Hepatocyte (in vitro differentiated cells): ENCODE data around the gene DENND1A. TPM values are rescaled to one million over a fixed set of nuclear protein-coding genes. Genes with fewer than 3 reads are reported as not detected.
A peak's percentile ranks its signal among the peaks of the same experiment; 100 is the strongest.

Experiments used
- DNase-seq: peaks from one replicate; pipeline ENCODE4 v3.0.0-alpha.2; 2016; ENCODE audit warnings: low spot score
- H2AFZ ChIP-seq: fragments of 200-600 bp; sonication (generic); 2 replicates; pipeline ENCODE4 v1.6.0; 2016; ENCODE audit warnings: antibody characterized with exemption, mild to moderate bottlenecking
- H3K27ac ChIP-seq: fragments of 200-600 bp; sonication (generic); 2 replicates; pipeline ENCODE4 v1.5.1; 2016; ENCODE audit warnings: mild to moderate bottlenecking
- H3K27me3 ChIP-seq: fragments of 200-600 bp; sonication (generic); 2 replicates; pipeline ENCODE4 v1.6.1; 2016
- H3K36me3 ChIP-seq: fragments of 200-600 bp; sonication (generic); replicated peaks from 2 replicates; pipeline ENCODE4 v1.5.1; 2016; ENCODE audit warnings: low read depth; ENCODE audit not compliant: insufficient read depth
- H3K4me1 ChIP-seq: fragments of 200-600 bp; sonication (generic); 2 replicates; pipeline ENCODE4 v1.5.1; 2016; ENCODE audit warnings: mild to moderate bottlenecking, moderate library complexity; ENCODE audit not compliant: insufficient read depth
- H3K4me2 ChIP-seq: fragments of 200-600 bp; sonication (generic); 2 replicates; pipeline ENCODE4 v1.6.0; 2016
- H3K4me3 ChIP-seq: fragments of 200-600 bp; sonication (generic); 2 replicates; pipeline ENCODE4 v1.5.1; 2016; ENCODE audit warnings: mild to moderate bottlenecking
- H3K79me2 ChIP-seq: fragments of 200-600 bp; sonication (generic); 2 replicates; pipeline ENCODE4 v1.6.0; 2017; ENCODE audit warnings: mild to moderate bottlenecking
- H3K9me2 ChIP-seq: fragments of 200-600 bp; sonication (generic); replicated peaks from 2 replicates; pipeline ENCODE4 v1.6.0; 2017; ENCODE audit warnings: mild to moderate bottlenecking; ENCODE audit not compliant: insufficient read depth
- H3K9me3 ChIP-seq: fragments of 200-600 bp; sonication (generic); 2 replicates; pipeline ENCODE4 v1.5.1; 2016; ENCODE audit warnings: low read depth, mild to moderate bottlenecking
- H4K20me1 ChIP-seq: fragments of 200-600 bp; sonication (generic); 2 replicates; pipeline ENCODE4 v1.6.0; 2016; ENCODE audit warnings: mild to moderate bottlenecking; ENCODE audit not compliant: insufficient read depth, poor library complexity, severe bottlenecking
- CTCF ChIP-seq: fragments of 200-600 bp; sonication (generic); IDR thresholded peaks from 2 replicates; pipeline ENCODE4 v1.5.1; 2016; ENCODE audit warnings: antibody characterized with exemption, mild to moderate bottlenecking; ENCODE audit not compliant: poor library complexity
- EZH2 ChIP-seq: fragments of 200-600 bp; sonication (generic); IDR thresholded peaks from 2 replicates; pipeline ENCODE4 v1.6.1; 2016; ENCODE audit warnings: antibody characterized with exemption, mild to moderate bottlenecking, borderline replicate concordance
- EZH2phosphoT487 ChIP-seq: fragments of 200-600 bp; sonication (generic); IDR thresholded peaks from one replicate; pipeline ENCODE4 v1.6.1; 2018; ENCODE audit warnings: antibody characterized with exemption, mild to moderate bottlenecking, low read depth, moderate library complexity; ENCODE audit not compliant: unreplicated experiment, severe bottlenecking
- WGBS: methylation state at CpG from one replicate; pipeline ENCODE4 v1.1.6; 2016; ENCODE audit warnings: low lambda C conversion rate; ENCODE audit errors: missing lambda C conversion rate; 5-methylcytosine and 5-hydroxymethylcytosine counted together
- polyA plus RNA-seq: library from polyadenylated mRNA; unstranded; fragments of >200 nt; fragmentation: Nextera tagmentation; extraction: Ambion mirVana; gene quantifications from 2 replicates; pipeline ENCODE4 v1.2.1, GENCODE V29; 2016
- total RNA-seq: library from RNA; depleted of rRNA; stranded (reverse); fragments of >200 nt; gene quantifications from 2 replicates; pipeline ENCODE4 v1.2.3, GENCODE V29; 2014

DENND1A gene
- total and polyA plus RNA-seq, 2 experiments from 2014 or later: 24.0 to 28.9 TPM

GRCh38 chr9:123872710-123873109 lies 57.2 kb downstream of the DENND1A start:
- no peaks in the 10 kb centered on the region for H3K4me1 ChIP-seq
- DNase-seq: no peak
- no peak overlapping the region for H3K27ac ChIP-seq
- H3K79me2 ChIP-seq: no peaks in the 10 kb centered on the region
- 61% methylated on average over 1 of the region's 1 CpG for WGBS
- no peaks in the 10 kb centered on the region for H3K9me2 ChIP-seq
- no peaks in the 10 kb centered on the region for H3K36me3 ChIP-seq
- H3K27me3 ChIP-seq: no peaks in the 10 kb centered on the region
- H4K20me1 ChIP-seq: peaks cover 3% of the 10 kb centered on the region
- TF ChIP-seq EZH2phosphoT487: no peak
- no peak for TF ChIP-seq CTCF
- TF ChIP-seq EZH2: no peak
- H3K4me2 ChIP-seq: no peak overlapping the region
- no peak overlapping the region for H3K4me3 ChIP-seq
- no peak overlapping the region for H2AFZ ChIP-seq
- H3K9me3 ChIP-seq: no peaks in the 10 kb centered on the region

DNA sequence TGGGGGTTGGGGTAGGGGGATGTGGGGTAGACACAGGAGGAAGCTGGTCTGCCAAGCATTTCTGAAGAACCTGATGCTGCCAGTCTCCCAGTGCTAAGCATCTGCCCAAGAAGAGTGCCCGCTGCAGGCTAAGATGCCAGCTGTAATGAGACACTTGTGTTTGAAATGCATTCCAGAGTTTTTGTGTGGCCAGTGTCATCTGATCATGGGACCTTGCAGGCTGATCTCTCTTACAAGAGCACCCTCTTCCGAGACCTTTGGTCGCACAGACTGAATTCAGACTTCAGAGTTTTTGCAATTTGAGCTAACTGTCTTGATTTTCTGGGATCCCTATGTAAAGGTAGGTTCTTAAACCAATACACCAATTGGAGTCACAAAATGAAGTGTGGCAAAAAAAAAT lies 58.1 kb downstream of the DENND1A start:
- Histone ChIP-seq H3K27me3 (no peaks in the 10 kb centered on the region), H3K4me3 (no peak overlapping the region), H3K79me2 (no peaks in the 10 kb centered on the region), H4K20me1 (peaks cover 3% of the 10 kb centered on the region), H3K4me2 (no peak overlapping the region), H3K36me3 (no peaks in the 10 kb centered on the region), H2AFZ (no peak overlapping the region), H3K27ac (no peak overlapping the region), H3K9me3 (no peaks in the 10 kb centered on the region), H3K9me2 (no peaks in the 10 kb centered on the region), H3K4me1 (no peaks in the 10 kb centered on the region)
- 88% methylated on average over 3 of the region's 3 CpGs for WGBS
- TF ChIP-seq CTCF: no peak
- no peak for TF ChIP-seq EZH2
- TF ChIP-seq EZH2phosphoT487: no peak
- DNase-seq: no peak

DNA sequence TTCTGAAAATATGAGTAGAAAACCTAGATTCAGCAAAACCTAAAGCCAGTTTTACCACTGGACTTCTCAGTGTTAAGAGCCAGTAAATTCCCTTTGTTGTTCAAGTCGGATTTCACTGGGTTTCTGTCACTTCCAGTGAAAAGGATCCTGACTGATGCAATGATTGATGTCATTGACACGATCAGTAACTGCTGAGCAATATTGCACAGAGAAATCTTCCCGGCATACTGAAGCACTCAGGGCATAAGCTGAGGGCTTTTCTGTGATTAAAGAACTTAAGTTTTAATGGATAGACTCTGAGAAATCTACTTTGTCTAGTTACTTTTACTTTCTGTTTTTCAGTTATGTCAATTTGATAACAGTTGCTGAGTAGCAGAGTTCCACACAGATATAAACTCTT lies 61.9 kb downstream of the DENND1A start:
- Histone ChIP-seq H3K9me2 (no peaks in the 10 kb centered on the region), H4K20me1 (peaks cover 3% of the 10 kb centered on the region), H3K27ac (no peak overlapping the region), H3K4me2 (peak overlapping the region; percentile 25), H3K36me3 (no peaks in the 10 kb centered on the region), H3K9me3 (no peaks in the 10 kb centered on the region), H2AFZ (no peak overlapping the region), H3K4me3 (no peak overlapping the region), H3K27me3 (no peaks in the 10 kb centered on the region), H3K79me2 (no peaks in the 10 kb centered on the region), H3K4me1 (peaks cover 4% of the 10 kb centered on the region)
- TF ChIP-seq CTCF: no peak
- TF ChIP-seq EZH2phosphoT487: no peak
- TF ChIP-seq EZH2: no peak
- 55% methylated on average over 3 of the region's 3 CpGs for WGBS
- DNase-seq: no peak

DNA sequence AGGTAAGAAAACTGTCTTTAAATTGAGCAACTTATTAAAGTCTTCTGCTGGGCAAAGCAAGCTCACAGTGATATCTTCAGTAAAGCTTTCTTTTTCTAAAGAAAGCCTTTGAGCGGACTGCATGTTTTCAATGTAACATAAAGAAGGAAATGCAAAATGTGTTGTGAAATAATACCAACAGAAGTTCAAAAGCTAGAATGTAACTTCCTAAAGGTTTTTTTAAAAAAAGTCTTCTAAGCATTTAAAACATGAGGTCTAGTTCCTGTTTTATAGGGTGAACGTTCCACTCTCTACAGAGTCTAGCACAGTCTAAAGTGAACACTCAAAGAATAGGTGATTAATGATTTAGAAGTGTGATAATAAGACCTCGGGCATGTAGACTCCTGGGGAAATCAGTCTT lies 62.9 kb downstream of the DENND1A start:
- H3K27ac ChIP-seq: no peak overlapping the region
- H3K4me1 ChIP-seq: peaks cover 4% of the 10 kb centered on the region

More for the DNA sequence above, 62.9 kb downstream of the DENND1A start:
- Histone ChIP-seq H3K79me2 (no peaks in the 10 kb centered on the region), H2AFZ (no peak overlapping the region), H3K9me3 (no peaks in the 10 kb centered on the region), H3K4me2 (no peak overlapping the region), H3K36me3 (no peaks in the 10 kb centered on the region), H3K9me2 (no peaks in the 10 kb centered on the region), H3K4me3 (no peak overlapping the region), H3K27me3 (no peaks in the 10 kb centered on the region), H4K20me1 (no peaks in the 10 kb centered on the region)
- WGBS: 66% methylated on average over 3 of the region's 3 CpGs
- DNase-seq: no peak
- TF ChIP-seq EZH2 (no peak), EZH2phosphoT487 (no peak), CTCF (no peak)
